ENCODE data around the gene SESN1.

The SESN1 gene

GRCh38 chr6:108951351-108951953 is 143.2 kb downstream of the SESN1 start:
- Histone ChIP-seq H3K4me3 (no peak overlapping the region), H3K27ac (peak overlapping the region in 8 of 21 experiments; percentile 5 to 48 (median 32))

GRCh38 chr6:108948181-108948661 is 146.4 kb downstream of the SESN1 start:
- H3K4me3 ChIP-seq = no peak overlapping the region

GRCh38 chr6:108947114-108947854 is 147.4 kb downstream of the SESN1 start:
- Histone ChIP-seq H3K27ac (peak overlapping the region in 19 of 21 experiments; percentile 15 to 87 (median 70)), H3K4me3 (no peak overlapping the region)

More at GRCh38 chr6:108948181-108948661, 146.4 kb downstream of the SESN1 start:
- peak overlapping the region in 20 of 21 experiments; percentile 4 to 87 (median 52) for H3K27ac ChIP-seq

GRCh38 chr6:108946695-108947094 is 148.0 kb downstream of the SESN1 start:
- H3K4me3 ChIP-seq = no peak overlapping the region
- H3K27ac ChIP-seq = peak overlapping the region in 20 of 21 experiments; percentile 15 to 87 (median 68)

- H3K4me3 ChIP-seq = no peak overlapping the region
- peak overlapping the region in 20 of 21 experiments; percentile 43 to 87 (median 72) for H3K27ac ChIP-seq
These were observed 148.9 kb downstream of the SESN1 start for GRCh38 chr6:108945681-108946159.

- peak overlapping the region in 19 of 21 experiments; percentile 43 to 87 (median 73) for H3K27ac ChIP-seq
- no peak overlapping the region for H3K4me3 ChIP-seq
These were observed 149.7 kb downstream of the SESN1 start for GRCh38 chr6:108944707-108945680.

GRCh38 chr6:108944071-108944470 is 150.6 kb downstream of the SESN1 start:
- Histone ChIP-seq H3K4me3 (no peak overlapping the region), H3K27ac (peak overlapping the region in 19 of 21 experiments; percentile 14 to 87 (median 70))

GRCh38 chr6:108942556-108943492 is 151.8 kb downstream of the SESN1 start:
- Histone ChIP-seq H3K27ac (peak overlapping the region in 8 of 21 experiments; percentile 6 to 87 (median 56)), H3K4me3 (no peak overlapping the region)

GRCh38 chr6:108941859-108942258 is 152.8 kb downstream of the SESN1 start:
- peak overlapping the region in 7 of 21 experiments; percentile 4 to 87 (median 29) for H3K27ac ChIP-seq
- H3K4me3 ChIP-seq = no peak overlapping the region

GRCh38 chr6:108941281-108941680 is 153.4 kb downstream of the SESN1 start:
- no peak overlapping the region for H3K4me3 ChIP-seq

GRCh38 chr6:108940741-108941140 is 153.9 kb downstream of the SESN1 start:
- Histone ChIP-seq H3K27ac (peak overlapping the region in 5 of 21 experiments; percentile 4 to 58 (median 43)), H3K4me3 (no peak overlapping the region)

More at GRCh38 chr6:108941281-108941680, 153.4 kb downstream of the SESN1 start:
- peak overlapping the region in 7 of 21 experiments; percentile 4 to 70 (median 43) for H3K27ac ChIP-seq

- Histone ChIP-seq H3K27ac (no peak overlapping the region), H3K4me3 (no peak overlapping the region)
These were observed 157.5 kb downstream of the SESN1 start for GRCh38 chr6:108937170-108937569.
